DMS79 (cell line): ENCODE data around the gene SPOCD1.

Source experiments
- DNase-seq: peaks from one replicate; lab custom pipeline; 2025; lab: John Stamatoyannopoulos, UW

The SPOCD1 gene

GRCh38 chr1:31787261-31787660, 28.6 kb downstream of the SPOCD1 start:
- no peak for DNase-seq

- DNase-seq, result no peak
Measured at GRCh38 chr1:31786366-31787060, 29.3 kb downstream of the SPOCD1 start.

- no peak for DNase-seq
Measured at GRCh38 chr1:31785947-31786290, 29.9 kb downstream of the SPOCD1 start.

- DNase-seq, result no peak
Measured at GRCh38 chr1:31785020-31785946, 30.5 kb downstream of the SPOCD1 start.

- DNase-seq, result no peak
Measured at GRCh38 chr1:31784356-31785019, 31.3 kb downstream of the SPOCD1 start.

- DNase-seq, result no peak
Measured at GRCh38 chr1:31783846-31784245, 32.0 kb downstream of the SPOCD1 start.

GRCh38 chr1:31782421-31783410, 33.1 kb downstream of the SPOCD1 start:
- DNase-seq, result no peak

- DNase-seq, result peak; percentile 30
Measured at GRCh38 chr1:31781756-31782371, 34.0 kb downstream of the SPOCD1 start.

GRCh38 chr1:31781138-31781755, 34.6 kb downstream of the SPOCD1 start:
- DNase-seq, result no peak

- no peak for DNase-seq
Measured at GRCh38 chr1:31780632-31781031, 35.2 kb downstream of the SPOCD1 start.

- DNase-seq, result no peak
Measured at GRCh38 chr1:31779687-31780086, 36.1 kb downstream of the SPOCD1 start.

GRCh38 chr1:31778763-31779488, 36.9 kb downstream of the SPOCD1 start:
- DNase-seq, result no peak

- no peak for DNase-seq
Measured at GRCh38 chr1:31776516-31776915, 39.3 kb downstream of the SPOCD1 start.

- no peak for DNase-seq
Measured at GRCh38 chr1:31776032-31776431, 39.8 kb downstream of the SPOCD1 start.

- DNase-seq, result no peak
Measured at GRCh38 chr1:31775210-31775999, 40.4 kb downstream of the SPOCD1 start.

- DNase-seq, result no peak
Measured at GRCh38 chr1:31774495-31774894, 41.3 kb downstream of the SPOCD1 start.

- DNase-seq, result no peak
Measured at GRCh38 chr1:31773861-31774260, 42.0 kb downstream of the SPOCD1 start.

GRCh38 chr1:31772669-31773248, 43.1 kb downstream of the SPOCD1 start:
- DNase-seq, result no peak
